Liver (tissue), 9 donors: ENCODE results near the gene IFRD2. TPM values are rescaled to one million over a fixed set of nuclear protein-coding genes. Genes with fewer than 3 reads are reported as not detected.
"Not testable (repeated sequence)": the region's sequence is repeated elsewhere in the genome, so short reads cannot be mapped to it uniquely, and the experiment has no call there.

Experiments used
- DNase-seq: peaks from one replicate; pipeline ENCODE4 v3.0.0-alpha.2; 2017; ENCODE audit warnings: low spot score
- H3K27ac ChIP-seq, 2 donors: one replicate each; pipeline ENCODE4 v1.7.0; 2013; ENCODE audit warnings: inconsistent platforms in 2 of 2, low read length in 2 of 2, control low read depth in 1 of 2, low read depth in 1 of 2, mild to moderate bottlenecking in 1 of 2
- H3K27me3 ChIP-seq, 4 donors: one replicate each; pipeline versions ENCODE4 v1.6.1 to v1.7.0; 2013; ENCODE audit warnings: low read length in 3 of 4, inconsistent platforms in 1 of 4, mild to moderate bottlenecking in 1 of 4, moderate library complexity in 1 of 4; ENCODE audit not compliant: control insufficient read depth in 4 of 4, insufficient read depth in 4 of 4
- H3K36me3 ChIP-seq, 4 donors: one replicate each; pipeline versions ENCODE4 v1.6.1 to v1.7.0; 2013; ENCODE audit warnings: low read length in 3 of 4, mild to moderate bottlenecking in 3 of 4, low read depth in 1 of 4, moderate library complexity in 1 of 4; ENCODE audit not compliant: control insufficient read depth in 4 of 4, insufficient read depth in 3 of 4
- H3K4me1 ChIP-seq, 4 donors: one replicate each; pipeline versions ENCODE4 v1.6.1 to v1.7.0; 2013; ENCODE audit warnings: low read length in 3 of 4, mild to moderate bottlenecking in 3 of 4, moderate library complexity in 1 of 4; ENCODE audit not compliant: control insufficient read depth in 4 of 4, insufficient read depth in 4 of 4
- H3K4me3 ChIP-seq, 3 donors: one replicate each; pipeline versions ENCODE4 v1.6.1 to v1.7.0; 2013; ENCODE audit warnings: low read length in 3 of 3, control low read depth in 1 of 3, low read depth in 1 of 3, mild to moderate bottlenecking in 1 of 3
- H3K9ac ChIP-seq, 2 donors: one replicate each; pipeline ENCODE4 v1.7.0; 2013; ENCODE audit warnings: low read length in 2 of 2, mild to moderate bottlenecking in 2 of 2, moderate library complexity in 2 of 2, control low read depth in 1 of 2, low read depth in 1 of 2
- H3K9me3 ChIP-seq, 4 donors: one replicate each; pipeline versions ENCODE4 v1.6.1 to v1.7.0; 2013; ENCODE audit warnings: low read length in 3 of 4; ENCODE audit not compliant: control insufficient read depth in 4 of 4
- ATF3 ChIP-seq: IDR thresholded peaks from 2 replicates; pipeline ENCODE4 v1.6.1; 2016; ENCODE audit warnings: antibody characterized with exemption
- EGR1 ChIP-seq, 2 donors: IDR thresholded peaks; 2 replicates each; pipeline ENCODE4 v1.6.1; 2016 to 2018; ENCODE audit warnings: antibody characterized with exemption in 2 of 2, low read depth in 2 of 2
- FOXA1 ChIP-seq: IDR thresholded peaks from 2 replicates; pipeline ENCODE4 v1.6.1; 2016; ENCODE audit warnings: antibody characterized with exemption
- FOXA2 ChIP-seq: IDR thresholded peaks from 2 replicates; pipeline ENCODE4 v1.6.1; 2016; ENCODE audit warnings: antibody characterized with exemption
- GABPA ChIP-seq, 2 donors: IDR thresholded peaks in 1 of 2; conservative IDR thresholded peaks in 1 of 2; 2 replicates each; pipeline ENCODE4 v1.6.1; 2016; ENCODE audit warnings: antibody characterized with exemption in 2 of 2, mild to moderate bottlenecking in 1 of 2, moderate library complexity in 1 of 2
- HNF4A ChIP-seq, 2 donors: conservative IDR thresholded peaks; 2 replicates each; pipeline ENCODE4 v1.6.1; 2016; ENCODE audit warnings: antibody characterized with exemption in 2 of 2, mild to moderate bottlenecking in 2 of 2
- HNF4G ChIP-seq: IDR thresholded peaks from 2 replicates; pipeline ENCODE4 v1.6.1; 2016; ENCODE audit warnings: antibody characterized with exemption
- JUND ChIP-seq, 2 donors: IDR thresholded peaks; 2 replicates each; pipeline ENCODE4 v1.6.1; 2016; ENCODE audit warnings: antibody characterized with exemption in 2 of 2
- MAX ChIP-seq: IDR thresholded peaks from 2 replicates; pipeline ENCODE4 v1.6.1; 2016; ENCODE audit warnings: antibody characterized with exemption
- RXRA ChIP-seq, 2 donors: IDR thresholded peaks; 2 replicates each; pipeline ENCODE4 v1.6.1; 2017 to 2018; ENCODE audit warnings: antibody characterized with exemption in 2 of 2, mild to moderate bottlenecking in 1 of 2
- TAF1 ChIP-seq: conservative IDR thresholded peaks from 2 replicates; pipeline ENCODE4 v1.6.1; 2016; ENCODE audit warnings: antibody characterized with exemption, mild to moderate bottlenecking
- YY1 ChIP-seq: IDR thresholded peaks from 2 replicates; pipeline ENCODE4 v1.6.1; 2016; ENCODE audit warnings: antibody characterized with exemption, mild to moderate bottlenecking
- ZBTB33 ChIP-seq: IDR thresholded peaks from 2 replicates; pipeline ENCODE4 v1.6.1; 2016; ENCODE audit warnings: antibody characterized with exemption
- WGBS: extraction: QIAGEN DNeasy Blood & Tissue Kit; methylation state at CpG from one replicate; pipeline ENCODE4 v1.1.7; 2013; 5-methylcytosine and 5-hydroxymethylcytosine counted together
- polyA plus RNA-seq, 2 donors: library from polyadenylated mRNA; stranded (reverse) in 1 of 2; unstranded in 1 of 2; fragments of 200-250 nt in 1 of 2; fragments of >200 nt in 1 of 2; fragmentation: Nextera tagmentation in 1 of 2; extraction: Ambion mirVana in 1 of 2; gene quantifications; one replicate each; pipeline versions ENCODE4 v1.2.1 to v1.2.3, GENCODE V29; 2013 to 2015
- total RNA-seq, 2 donors: library from RNA; depleted of rRNA; stranded (reverse); fragments of >200 nt; gene quantifications; one replicate each; pipeline ENCODE4 v1.2.3, GENCODE V29; 2014
- donor health status: healthy.
- donor health status: healthy.
- donor health status: healthy.
- donor health status: healthy.
- donor health status: healthy.

The IFRD2 gene
- total and polyA plus RNA-seq, 4 donors, result 55.7 to 91.2 (median 63.2) TPM

GRCh38 chr3:50263478-50264382 lies 28.5 kb downstream of the IFRD2 start:
- no peaks in the 10 kb centered on the region for H3K36me3 ChIP-seq
- H3K27me3 ChIP-seq, result no peaks in the 10 kb centered on the region
- 73% methylated on average over 6 of the region's 6 CpGs for WGBS
- H3K9me3 ChIP-seq, result no peaks in the 10 kb centered on the region
- H3K27ac ChIP-seq, result no peak overlapping the region
- no peak overlapping the region for H3K9ac ChIP-seq
- peaks cover 5 to 44% (median 13%) of the 10 kb centered on the region in 4 donors for H3K4me1 ChIP-seq
- DNase-seq, result no peak
- no peak for TF ChIP-seq MAX
- TF ChIP-seq RXRA (IDR thresholded peaks at IDR 0.05), result no peak
- no peak for TF ChIP-seq ZBTB33
- TF ChIP-seq TAF1, result no peak
- TF ChIP-seq HNF4A (conservative IDR thresholded peaks at IDR 0.05), result no peak
- TF ChIP-seq GABPA (IDR thresholded peaks at IDR 0.05 in 1 of 2, conservative IDR thresholded peaks at IDR 0.05 in 1 of 2), result no peak
- TF ChIP-seq HNF4G, result no peak
- TF ChIP-seq JUND (IDR thresholded peaks at IDR 0.05), result no peak
- TF ChIP-seq FOXA2, result no peak
- TF ChIP-seq EGR1 (IDR thresholded peaks at IDR 0.05; ENCODE audit: low read depth in 2 of 2), result no peak
- no peak for TF ChIP-seq YY1
- TF ChIP-seq FOXA1, result no peak
- no peak overlapping the region for H3K4me3 ChIP-seq

GRCh38 chr3:50262778-50263177 lies 29.5 kb downstream of the IFRD2 start:
- H3K4me1 ChIP-seq, result peaks cover 5 to 36% (median 13%) of the 10 kb centered on the region in 4 donors
- H3K9ac ChIP-seq, result no peak overlapping the region
- WGBS, result 89% methylated on average over 7 of the region's 7 CpGs
- H3K4me3 ChIP-seq, result no peak overlapping the region
- H3K27ac ChIP-seq, result no peak overlapping the region
- H3K36me3 ChIP-seq, result peaks cover 0 to 6% (median 4%) of the 10 kb centered on the region in 4 donors
- no peak for TF ChIP-seq HNF4A (conservative IDR thresholded peaks at IDR 0.05)
- no peak for TF ChIP-seq RXRA (IDR thresholded peaks at IDR 0.05)
- TF ChIP-seq ATF3, result no peak
- TF ChIP-seq JUND (IDR thresholded peaks at IDR 0.05), result no peak
- no peak for TF ChIP-seq ZBTB33
- H3K27me3 ChIP-seq, result no peaks in the 10 kb centered on the region
- DNase-seq, result no peak
- H3K9me3 ChIP-seq, result no peaks in the 10 kb centered on the region

GRCh38 chr3:50262200-50262599 lies 30.0 kb downstream of the IFRD2 start:
- H3K36me3 ChIP-seq, H3K27me3 ChIP-seq, H3K27ac ChIP-seq, DNase-seq, H3K4me3 ChIP-seq, H3K9ac ChIP-seq, H3K9me3 ChIP-seq: not testable (repeated sequence)
- WGBS, result 97% methylated on average over 4 of the region's 4 CpGs
- H3K4me1 ChIP-seq, result peaks cover 5 to 31% (median 11%) of the 10 kb centered on the region in 4 donors
